Activated T-cell treated with anti-CD3 and anti-CD28 coated beads, Interleukin-2, amount 50 U/mL, for 1 hour (primary cell): ENCODE results near the gene AXDND1.
"Not testable (repeated sequence)": the region's sequence is repeated elsewhere in the genome, so short reads cannot be mapped to it uniquely, and the experiment has no call there.

Experiments used
- DNase-seq: peaks from one replicate; pipeline ENCODE4 v3.0.0-alpha.2; 2020

The AXDND1 gene, protein sequence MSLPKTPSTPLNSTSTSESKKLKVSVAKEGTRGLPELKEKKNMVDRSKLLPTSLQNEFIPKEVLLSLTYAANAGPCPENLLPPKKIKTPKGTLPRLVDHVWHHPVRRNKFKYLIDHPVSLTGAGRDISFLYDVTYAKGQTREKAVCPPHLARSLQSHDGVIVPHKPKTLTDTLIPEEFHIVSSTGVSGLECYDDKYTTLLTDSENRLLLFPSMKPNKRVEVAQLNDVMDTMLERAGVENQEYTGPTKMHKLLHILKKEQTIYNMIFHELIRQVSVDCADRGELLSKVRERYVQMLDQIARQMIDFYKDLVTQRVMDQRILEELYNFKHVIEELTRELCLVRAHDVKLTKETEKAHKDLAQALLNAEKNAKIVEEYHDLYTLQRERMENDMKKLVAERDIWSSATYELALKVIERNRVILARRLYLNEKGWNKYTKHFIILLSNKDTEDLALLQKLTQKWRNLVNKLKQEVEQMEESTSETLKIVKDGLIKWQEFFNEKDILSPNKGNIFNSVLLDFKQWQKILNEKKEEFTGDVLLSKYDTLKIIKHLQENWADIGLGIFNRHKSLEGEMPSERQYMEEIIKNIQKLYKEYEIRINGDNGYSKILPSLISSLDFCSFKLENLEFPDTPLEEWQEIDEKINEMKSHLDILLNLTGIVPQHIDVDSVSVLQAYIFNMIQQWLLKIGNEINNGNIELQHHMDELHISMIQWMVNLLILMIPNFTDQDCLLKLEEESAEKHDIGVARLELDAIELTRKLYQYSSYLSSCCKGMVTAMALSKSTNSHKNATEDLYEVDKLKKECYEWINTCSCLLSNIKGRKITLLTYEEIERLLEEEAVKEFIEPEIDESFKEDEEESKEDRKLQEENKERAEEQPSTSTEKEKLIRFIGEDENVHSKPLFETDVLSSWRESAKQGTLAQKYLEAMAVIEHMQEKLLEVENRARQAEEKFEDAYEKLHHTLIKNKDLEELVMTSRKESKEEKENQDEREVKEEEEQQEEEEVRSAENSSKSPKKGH

DNA sequence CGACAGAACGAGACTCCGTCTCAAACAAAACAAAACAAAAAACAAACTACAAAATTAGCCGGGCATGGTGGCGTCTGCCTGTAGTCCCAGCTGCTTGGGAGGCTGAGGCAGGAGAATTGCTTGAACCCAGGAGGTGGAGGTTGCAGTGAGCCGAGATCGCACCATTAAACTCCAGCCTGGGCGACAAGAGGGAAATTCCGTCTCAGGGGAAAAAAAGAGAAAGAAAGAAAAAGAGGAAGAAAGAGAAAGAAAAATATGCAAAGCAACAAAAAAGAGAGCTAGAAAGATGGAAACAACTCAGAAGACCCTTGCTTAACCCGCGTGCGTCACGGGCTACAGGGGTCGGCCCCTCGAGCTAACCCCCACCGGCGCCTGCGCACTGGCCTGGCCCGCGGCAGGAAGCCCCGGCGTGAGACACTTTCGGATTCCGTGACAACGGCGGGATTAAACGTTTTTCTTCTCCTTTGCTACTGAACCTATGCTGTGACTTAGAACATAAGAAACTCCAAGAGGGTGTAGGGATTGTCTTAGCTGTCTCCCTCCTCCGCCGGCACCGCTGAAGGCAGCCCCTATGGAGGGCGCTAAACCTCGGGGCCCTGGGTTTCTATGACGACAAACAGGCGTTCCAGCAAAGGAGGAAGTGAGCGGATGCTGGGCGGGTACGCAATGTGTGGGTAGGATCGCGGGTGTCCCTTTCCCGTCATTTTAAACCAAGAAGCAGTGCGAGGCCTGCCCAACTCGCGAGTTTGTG lies at the start of gene AXDND1:
AXDND1 (plus strand) TSS at position 630 of the 751 bp plus-strand sequence. CDS start 539 bp downstream, outside the sequence.
- peak; percentile 88 for DNase-seq

DNA sequence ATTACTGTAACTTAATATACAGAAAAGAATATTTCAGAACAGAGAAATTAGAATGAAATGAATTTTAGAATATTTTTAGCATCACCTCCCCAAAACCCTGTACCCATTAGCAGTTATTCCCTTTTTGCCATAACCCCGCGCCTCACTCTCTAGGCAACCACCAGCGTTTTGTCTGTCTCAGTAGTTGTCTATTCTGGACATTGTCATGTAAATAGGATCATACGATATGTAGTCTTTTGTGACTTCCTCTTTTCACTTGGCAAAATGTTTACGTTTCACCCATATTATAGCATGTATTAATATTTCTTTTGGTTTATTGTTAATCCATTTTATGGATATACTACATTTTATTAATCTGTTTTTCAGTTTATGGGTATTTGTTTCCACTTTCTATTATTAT lies 47.3 kb upstream of the AXDND1 start:
- no peak for DNase-seq

DNA sequence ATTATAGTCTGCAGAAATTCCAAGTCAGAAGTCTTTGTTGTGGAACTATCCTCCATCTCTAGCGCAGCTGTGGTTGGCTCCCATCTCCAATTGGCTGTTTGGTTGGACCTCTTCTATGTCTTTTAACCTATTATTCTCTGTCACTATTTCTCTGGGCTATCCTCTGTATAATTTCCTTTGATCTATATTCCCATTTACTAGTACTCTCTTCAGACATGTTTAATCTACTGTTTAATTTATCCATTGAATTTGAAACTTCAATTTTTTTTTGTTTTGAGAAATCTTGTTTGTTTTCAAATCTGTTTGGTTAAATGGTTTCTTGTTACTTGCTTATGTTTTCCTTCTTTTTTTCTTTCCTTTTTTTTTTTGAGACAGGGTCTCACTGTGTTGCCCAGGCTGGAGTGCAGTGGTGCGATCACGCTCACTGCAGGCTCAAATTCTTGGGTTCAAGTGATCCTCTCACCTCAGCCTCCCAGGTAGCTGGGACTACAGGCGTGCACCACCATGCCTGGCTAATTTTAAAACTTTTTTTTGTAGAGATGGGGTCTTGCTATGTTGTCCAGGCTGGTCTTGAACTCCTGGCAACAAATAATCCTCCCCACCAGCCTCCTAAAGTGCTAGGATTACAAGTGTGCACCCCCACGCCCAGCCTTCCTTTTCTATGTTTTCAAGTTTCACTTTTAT lies 44.1 kb upstream of the AXDND1 start:
- DNase-seq = no peak

DNA sequence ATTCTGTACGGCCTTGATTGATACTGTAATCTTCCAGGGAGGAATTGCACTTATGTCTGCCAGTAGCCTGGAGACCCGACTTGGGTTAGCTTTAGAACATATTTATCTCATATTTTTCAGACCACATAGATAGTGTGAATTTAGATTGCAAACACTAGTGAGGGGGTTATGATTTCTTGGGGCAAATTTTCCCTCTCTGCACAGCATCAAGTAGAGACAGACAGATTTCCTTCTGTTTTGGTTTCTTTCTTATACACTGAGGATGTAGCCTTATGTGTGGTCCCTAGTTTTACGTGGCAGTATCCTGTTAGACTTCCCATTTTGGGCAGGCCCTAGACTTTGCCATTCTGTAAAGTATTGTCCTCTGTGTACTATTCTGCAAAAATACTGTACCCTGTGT lies 43.2 kb upstream of the AXDND1 start:
- no peak for DNase-seq

DNA sequence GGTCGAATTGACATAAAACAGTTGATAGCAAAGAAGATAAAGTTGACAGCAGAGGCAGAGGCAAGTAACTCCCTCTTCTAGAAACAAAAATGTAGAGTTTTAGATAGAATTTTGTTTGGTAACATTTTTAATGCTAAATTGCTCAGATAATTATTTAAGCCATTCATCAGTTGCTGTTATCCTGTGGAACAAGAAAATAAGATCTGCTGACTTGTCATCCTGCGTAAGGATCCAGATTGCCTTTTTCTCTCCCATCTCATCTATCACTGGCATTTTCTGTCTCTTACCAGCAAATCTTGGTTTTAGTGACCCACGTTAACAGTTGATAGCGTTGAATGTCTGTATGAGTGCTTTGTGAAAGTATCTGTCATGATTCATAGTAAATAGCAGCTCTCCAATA lies 42.3 kb upstream of the AXDND1 start:
- no peak for DNase-seq

DNA sequence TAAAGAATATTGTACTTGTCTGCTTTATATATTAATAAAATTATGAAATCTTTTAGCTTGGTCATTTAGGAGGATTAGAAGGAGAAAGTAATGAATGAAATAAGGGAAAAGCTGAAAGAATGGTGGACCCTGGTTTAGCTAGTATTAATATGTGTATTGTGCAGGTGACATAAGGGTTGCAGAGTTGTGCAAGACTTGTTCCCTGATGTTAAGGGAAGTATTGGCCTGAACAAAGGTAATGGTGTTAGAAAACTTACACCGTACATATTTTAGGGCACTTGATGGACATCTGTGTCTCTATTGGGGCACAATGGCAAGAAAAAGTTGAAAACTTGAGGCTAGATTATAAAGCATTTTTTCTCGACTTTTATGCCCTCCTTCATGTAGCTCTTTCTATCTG lies 39.9 kb upstream of the AXDND1 start:
- no peak for DNase-seq

DNA sequence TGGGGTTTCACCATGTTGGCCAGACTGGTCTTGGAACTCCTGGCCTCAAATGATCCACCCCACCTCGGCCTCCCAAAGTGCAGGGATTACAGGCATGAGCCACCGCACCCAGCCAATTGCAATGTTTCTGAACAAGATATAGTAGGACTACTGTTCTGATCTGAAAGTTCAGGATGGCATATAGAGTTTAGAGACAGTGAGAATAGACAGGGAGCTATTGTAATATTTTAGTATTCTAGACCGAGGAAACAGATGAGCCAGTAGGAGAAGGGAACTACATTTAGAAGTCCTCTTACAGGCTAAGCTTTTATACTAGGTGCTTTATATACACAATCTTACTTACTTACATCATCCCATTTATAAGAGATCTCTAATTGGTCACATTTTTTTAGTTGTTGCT lies 39.0 kb upstream of the AXDND1 start:
- DNase-seq = no peak

DNA sequence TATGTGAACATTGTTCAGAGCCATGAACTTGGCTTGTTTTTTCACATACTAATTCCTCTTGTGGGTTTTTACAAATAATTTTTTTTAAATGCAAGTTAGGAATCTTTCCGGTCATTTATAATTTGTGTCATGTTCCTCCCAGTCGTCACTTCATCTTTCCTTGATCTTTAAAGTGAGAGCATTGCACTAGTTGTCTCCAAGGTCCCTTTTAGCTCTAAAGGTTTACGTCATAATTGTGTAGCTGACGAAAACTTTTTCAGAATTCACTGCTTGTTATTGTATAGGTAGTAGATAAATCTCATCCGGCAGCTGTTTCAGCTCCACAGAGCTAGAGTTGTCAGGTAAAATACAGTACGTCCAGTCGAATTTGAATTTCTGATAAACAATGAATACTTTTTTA lies 38.6 kb upstream of the AXDND1 start:
- no peak for DNase-seq

DNA sequence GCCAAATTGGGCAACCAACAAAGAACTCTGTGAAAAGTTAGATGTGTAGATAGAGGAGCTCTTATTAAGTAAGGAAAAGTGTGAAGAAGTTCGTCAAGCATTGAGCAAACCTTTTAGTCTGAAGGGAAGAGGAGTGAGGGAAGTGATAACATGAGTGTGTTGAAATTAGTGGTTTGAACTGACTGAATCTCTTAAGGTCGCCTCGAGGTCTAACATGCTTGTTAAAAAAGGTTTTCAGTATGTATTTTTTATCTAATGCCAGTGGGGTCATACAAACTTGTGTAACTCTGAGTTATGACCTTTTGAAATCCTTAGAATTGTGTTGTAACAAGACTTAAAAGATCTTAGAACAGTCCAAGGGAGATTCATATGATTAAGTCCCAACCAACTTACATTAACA lies 38.1 kb upstream of the AXDND1 start:
- DNase-seq = no peak

DNA sequence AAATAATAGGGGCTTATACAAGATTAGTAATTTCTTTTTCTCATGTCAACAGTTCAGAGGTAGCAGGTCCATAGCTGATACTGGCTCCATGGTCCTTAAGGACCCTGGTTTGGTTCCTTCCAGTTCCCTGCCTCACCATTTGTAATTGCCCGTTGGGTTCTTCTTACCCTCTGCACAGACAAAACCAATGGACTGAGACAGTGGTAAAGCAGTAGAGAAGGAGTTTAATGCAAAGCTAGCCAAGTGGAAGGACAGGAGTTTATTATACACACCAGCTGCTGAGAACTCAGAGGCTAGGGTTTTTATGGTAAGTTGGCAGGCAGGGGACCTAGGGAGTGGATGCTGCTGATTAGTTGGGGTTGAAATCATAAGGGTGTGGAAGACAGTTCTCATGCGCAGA lies 35.9 kb upstream of the AXDND1 start:
- DNase-seq = no peak

DNA sequence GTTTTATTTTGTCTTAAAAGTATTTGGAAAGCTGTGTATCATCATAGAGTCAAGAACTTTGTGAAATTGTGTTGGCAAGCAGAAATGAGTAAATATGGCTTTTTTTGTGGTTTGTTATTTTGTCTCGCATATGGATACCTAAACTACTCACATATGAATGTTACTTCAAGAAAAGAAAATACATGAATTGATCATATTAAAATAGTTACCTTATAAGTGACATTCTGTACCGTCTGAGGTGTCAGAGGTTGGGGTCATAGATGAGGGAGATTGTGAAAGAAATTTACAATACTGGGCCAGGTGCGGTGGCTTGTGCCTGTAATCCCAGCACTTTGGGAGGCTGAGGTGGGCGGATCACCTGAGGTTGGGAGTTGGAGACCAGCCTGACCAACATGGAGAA lies 31.3 kb upstream of the AXDND1 start:
- DNase-seq = no peak

DNA sequence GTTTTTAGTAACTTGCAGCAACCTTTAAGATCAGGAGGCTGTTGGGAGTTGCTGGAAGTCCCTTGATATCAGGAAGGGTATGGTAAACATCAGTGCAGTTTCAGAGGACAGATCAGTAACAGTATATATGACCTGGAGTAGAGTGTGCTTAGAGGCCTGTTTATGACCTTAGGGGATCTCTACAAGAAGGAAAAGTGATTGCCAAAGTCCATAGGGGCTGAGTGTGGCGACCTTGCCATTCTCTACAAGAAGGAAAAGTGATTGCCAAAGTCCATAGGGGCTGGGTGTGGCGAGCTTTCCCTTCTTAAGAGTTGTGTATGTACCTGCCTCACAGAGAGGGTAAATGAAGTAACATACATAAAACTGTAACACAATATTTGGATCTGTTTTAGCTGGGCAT lies 28.5 kb upstream of the AXDND1 start:
- DNase-seq = no peak

DNA sequence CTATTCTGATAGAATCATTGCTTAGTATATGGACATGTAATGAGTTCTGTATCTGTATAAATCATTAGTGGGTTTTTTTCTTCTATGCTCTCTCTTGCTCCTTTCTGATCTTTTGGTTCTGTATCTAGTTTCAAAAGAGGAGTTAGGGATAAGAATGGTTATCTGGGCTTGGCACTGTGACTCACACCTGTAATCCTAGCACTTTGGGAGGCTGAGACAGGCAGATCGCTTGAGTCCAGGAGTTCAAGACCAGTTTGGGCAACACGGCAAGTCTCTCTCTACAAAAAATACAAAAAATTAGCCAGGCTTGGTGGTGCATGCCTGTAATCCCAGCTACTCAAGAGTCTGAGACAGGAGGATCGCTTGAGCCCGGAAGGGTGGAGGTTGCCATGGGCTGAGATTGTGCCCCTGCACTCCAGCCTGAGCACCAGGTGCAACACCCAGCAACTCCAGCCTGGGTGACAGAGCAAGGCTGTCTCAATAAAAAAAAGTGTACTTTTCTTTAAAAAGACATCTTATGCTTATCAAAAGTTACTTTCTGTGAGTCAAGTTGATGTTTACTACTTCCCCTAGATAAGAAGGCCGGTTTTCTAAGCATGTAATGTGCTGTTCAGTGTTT lies 27.7 kb upstream of the AXDND1 start:
- no peak for DNase-seq

DNA sequence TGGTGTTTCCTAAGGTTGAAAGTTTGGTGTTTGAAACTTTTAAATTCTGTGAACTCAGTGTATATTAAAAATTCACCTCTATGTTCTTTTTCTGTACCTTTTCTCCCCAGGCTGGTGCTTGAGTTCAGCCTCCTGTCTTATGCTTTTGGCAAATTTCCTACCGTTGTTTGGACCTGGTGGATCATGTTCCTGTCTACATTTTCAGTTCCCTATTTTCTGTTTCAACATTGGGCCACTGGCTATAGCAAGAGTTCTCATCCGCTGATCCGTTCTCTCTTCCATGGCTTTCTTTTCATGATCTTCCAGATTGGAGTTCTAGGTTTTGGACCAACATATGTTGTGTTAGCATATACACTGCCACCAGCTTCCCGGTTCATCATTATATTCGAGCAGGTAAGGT lies 24.9 kb upstream of the AXDND1 start:
- DNase-seq = no peak

DNA sequence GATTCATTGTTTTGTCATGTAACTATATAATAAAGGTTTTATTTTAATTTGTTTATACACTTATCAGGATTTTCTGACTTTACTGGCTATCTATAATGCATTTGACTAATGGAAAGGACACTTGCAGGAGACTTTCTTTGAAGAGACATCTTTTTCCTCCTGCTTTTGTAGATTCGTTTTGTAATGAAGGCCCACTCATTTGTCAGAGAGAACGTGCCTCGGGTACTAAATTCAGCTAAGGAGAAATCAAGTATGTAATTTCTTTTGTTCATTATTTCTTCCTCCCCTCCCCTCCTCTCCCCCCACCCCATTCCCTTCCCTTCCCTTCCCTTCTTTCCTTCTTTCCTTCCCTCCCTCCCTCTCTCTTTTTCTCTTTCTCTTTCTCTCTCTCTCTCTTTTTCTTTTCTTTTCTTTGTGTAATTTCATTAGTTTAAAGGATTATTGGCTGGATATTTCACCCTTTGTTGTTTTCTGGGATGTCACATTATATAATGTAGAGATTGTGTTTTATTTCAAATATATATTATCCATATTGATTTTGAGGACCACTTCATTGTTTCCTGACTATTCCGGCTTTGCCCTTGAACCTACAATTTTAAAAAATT lies 23.7 kb upstream of the AXDND1 start:
- no peak for DNase-seq

DNA sequence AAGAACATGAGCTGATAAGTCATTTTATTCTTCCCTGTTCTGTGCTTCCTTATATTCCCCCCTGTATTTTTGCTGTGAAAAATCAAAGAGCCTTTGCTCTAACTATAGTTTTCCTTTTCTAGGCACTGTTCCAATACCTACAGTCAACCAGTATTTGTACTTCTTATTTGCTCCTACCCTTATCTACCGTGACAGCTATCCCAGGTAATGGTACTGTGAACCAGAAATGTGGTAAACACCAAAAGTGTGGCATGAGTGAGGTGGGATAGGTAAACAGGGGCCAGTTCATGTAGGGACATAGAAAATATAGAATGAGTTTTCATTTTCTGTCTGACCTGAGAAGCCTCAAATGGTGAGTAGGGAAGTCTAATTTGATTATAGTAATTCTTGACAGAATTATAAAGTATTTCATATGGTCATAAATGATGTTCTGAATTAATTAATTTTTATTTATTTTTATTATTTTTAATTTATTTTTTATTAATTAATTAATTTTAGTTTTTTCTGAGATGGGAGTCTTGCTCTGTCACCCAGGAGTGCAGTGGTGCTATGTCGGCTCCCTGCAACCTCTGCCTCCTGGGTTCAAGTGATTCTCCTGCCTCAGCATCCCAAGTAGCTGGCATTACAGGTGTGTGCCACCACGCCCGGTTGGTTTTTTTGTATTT lies 22.9 kb upstream of the AXDND1 start:
- no peak for DNase-seq

DNA sequence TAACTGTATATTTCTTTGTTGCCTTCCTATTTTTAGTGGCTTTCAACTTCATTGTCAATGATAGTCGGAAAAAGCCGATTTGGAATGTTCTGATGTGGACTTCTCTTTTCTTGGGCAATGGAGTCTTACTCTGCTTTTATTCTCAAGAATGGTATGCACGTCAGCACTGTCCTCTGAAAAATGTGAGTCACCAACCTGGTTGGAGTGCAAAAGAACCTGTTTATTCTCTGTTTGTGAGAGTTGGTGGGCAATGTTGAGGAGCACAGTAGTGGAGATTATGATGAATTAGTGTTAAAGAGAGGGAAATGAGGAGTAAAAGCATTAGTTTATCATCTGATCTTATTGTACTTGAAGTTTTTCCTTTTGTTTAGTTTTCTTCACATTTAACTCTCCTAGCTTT lies 14.5 kb upstream of the AXDND1 start:
- no peak for DNase-seq

DNA sequence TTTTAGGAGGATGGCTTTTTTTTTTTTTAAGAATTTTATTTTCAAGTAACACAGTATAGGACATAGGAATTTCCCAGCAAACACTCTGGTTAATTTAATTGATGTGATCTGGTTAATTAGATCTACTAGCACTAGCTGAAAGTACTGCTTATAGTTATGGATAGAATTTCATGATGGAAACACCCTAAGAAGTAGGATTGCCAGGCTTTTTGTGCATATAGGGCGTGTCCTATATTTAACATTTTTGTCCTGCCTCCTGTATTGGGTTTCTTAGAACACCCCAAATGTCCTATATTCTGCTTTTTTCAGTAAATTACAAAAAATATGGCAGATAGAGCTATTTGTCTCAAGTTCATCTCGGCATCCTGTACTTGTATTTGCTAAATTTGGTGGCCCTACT lies 13.5 kb upstream of the AXDND1 start:
- DNase-seq = no peak

DNA sequence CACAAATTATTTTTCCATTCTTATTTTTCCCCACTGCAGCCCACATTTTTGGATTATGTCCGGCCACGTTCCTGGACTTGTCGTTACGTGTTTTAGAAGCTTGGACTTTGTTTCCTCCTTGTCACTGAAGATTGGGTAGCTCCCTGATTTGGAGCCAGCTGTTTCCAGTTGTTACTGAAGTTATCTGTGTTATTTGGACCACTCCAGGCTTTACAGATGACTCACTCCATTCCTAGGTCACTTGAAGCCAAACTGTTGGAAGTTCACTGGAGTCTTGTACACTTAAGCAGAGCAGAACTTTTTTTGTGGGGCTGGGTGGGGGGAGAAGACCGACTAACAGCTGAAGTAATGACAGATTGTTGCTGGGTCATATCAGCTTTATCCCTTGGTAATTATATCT lies 12.2 kb upstream of the AXDND1 start:
- DNase-seq = no peak

DNA sequence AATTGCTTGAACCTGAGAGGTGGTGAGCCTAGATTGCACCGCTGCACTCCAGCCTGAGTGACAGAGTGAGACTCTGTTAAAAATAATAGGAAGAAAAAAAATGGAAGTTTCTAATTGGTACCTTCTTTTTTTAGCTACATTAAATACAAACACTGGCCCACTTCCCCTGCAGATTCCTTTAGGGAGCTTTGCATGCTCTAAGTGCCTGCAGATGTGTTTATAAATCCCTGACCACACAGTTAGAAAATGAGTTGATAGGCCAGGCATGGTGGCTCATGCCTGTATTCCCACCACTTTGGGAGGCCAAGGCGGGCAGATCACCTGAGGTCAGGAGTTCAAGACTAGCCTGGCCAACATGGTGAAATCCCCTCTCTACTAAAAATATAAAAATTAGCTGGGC lies 4.1 kb upstream of the AXDND1 start:
- not testable (repeated sequence) for DNase-seq
